Measurements from ENCODE around the gene ARHGAP4.

The ARHGAP4 gene

GRCh38 chrX:153881281-153881680 lies 44.8 kb downstream of the ARHGAP4 start:
- H3K36me3 ChIP-seq (ENCODE audit: control insufficient read depth in 1 of 2, insufficient read depth in 2 of 2, low read length in 2 of 2) = no peaks in the 10 kb centered on the region
- H3K27me3 ChIP-seq (ENCODE audit: control insufficient read depth in 1 of 2, insufficient read depth in 2 of 2, low read length in 2 of 2) = peaks cover 19 to 30% of the 10 kb centered on the region in 2 donors
- no peak overlapping the region for H3K4me3 ChIP-seq (ENCODE audit: low read depth in 1 of 2, low read length in 2 of 2)
- H3K4me1 ChIP-seq (ENCODE audit: control insufficient read depth in 1 of 2, insufficient read depth in 2 of 2, low read length in 2 of 2) = peaks cover 0 to 4% of the 10 kb centered on the region in 2 donors
- no peaks in the 10 kb centered on the region for H3K9me3 ChIP-seq (ENCODE audit: control insufficient read depth in 1 of 2, low read length in 2 of 2)
- H3K27ac ChIP-seq (ENCODE audit: low read depth, low read length) = no peak overlapping the region
- no peak overlapping the region for H3K9ac ChIP-seq (ENCODE audit: low read depth in 1 of 2, low read length in 2 of 2)

GRCh38 chrX:153880440-153880815 lies 45.6 kb downstream of the ARHGAP4 start:
- Histone ChIP-seq H3K4me1 (ENCODE audit: control insufficient read depth in 1 of 2, insufficient read depth in 2 of 2, low read length in 2 of 2) (peaks cover 0 to 4% of the 10 kb centered on the region in 2 donors), H3K36me3 (ENCODE audit: control insufficient read depth in 1 of 2, insufficient read depth in 2 of 2, low read length in 2 of 2) (no peaks in the 10 kb centered on the region), H3K4me3 (ENCODE audit: low read depth in 1 of 2, low read length in 2 of 2) (no peak overlapping the region), H3K9me3 (ENCODE audit: control insufficient read depth in 1 of 2, low read length in 2 of 2) (no peaks in the 10 kb centered on the region), H3K27me3 (ENCODE audit: control insufficient read depth in 1 of 2, insufficient read depth in 2 of 2, low read length in 2 of 2) (peaks cover 18 to 29% of the 10 kb centered on the region in 2 donors), H3K9ac (ENCODE audit: low read depth in 1 of 2, low read length in 2 of 2) (no peak overlapping the region), H3K27ac (ENCODE audit: low read depth, low read length) (no peak overlapping the region)

- Histone ChIP-seq H3K27me3 (ENCODE audit: control insufficient read depth in 1 of 2, insufficient read depth in 2 of 2, low read length in 2 of 2) (peaks cover 12 to 23% of the 10 kb centered on the region in 2 donors), H3K4me1 (ENCODE audit: control insufficient read depth in 1 of 2, insufficient read depth in 2 of 2, low read length in 2 of 2) (no peaks in the 10 kb centered on the region), H3K4me3 (ENCODE audit: low read depth in 1 of 2, low read length in 2 of 2) (no peak overlapping the region), H3K36me3 (ENCODE audit: control insufficient read depth in 1 of 2, insufficient read depth in 2 of 2, low read length in 2 of 2) (no peaks in the 10 kb centered on the region), H3K9ac (ENCODE audit: low read depth in 1 of 2, low read length in 2 of 2) (no peak overlapping the region), H3K27ac (ENCODE audit: low read depth, low read length) (no peak overlapping the region), H3K9me3 (ENCODE audit: control insufficient read depth in 1 of 2, low read length in 2 of 2) (no peaks in the 10 kb centered on the region)
Observed at GRCh38 chrX:153879741-153880439, 46.2 kb downstream of the ARHGAP4 start.

- H3K27ac ChIP-seq (ENCODE audit: low read depth, low read length) = no peak overlapping the region
Observed at GRCh38 chrX:153878969-153879653, 47.0 kb downstream of the ARHGAP4 start.

GRCh38 chrX:153878345-153878744 lies 47.7 kb downstream of the ARHGAP4 start:
- Histone ChIP-seq H3K36me3 (ENCODE audit: control insufficient read depth in 1 of 2, insufficient read depth in 2 of 2, low read length in 2 of 2) (no peaks in the 10 kb centered on the region), H3K27me3 (ENCODE audit: control insufficient read depth in 1 of 2, insufficient read depth in 2 of 2, low read length in 2 of 2) (peaks cover 4 to 11% of the 10 kb centered on the region in 2 donors), H3K9me3 (ENCODE audit: control insufficient read depth in 1 of 2, low read length in 2 of 2) (no peaks in the 10 kb centered on the region), H3K4me1 (ENCODE audit: control insufficient read depth in 1 of 2, insufficient read depth in 2 of 2, low read length in 2 of 2) (no peaks in the 10 kb centered on the region), H3K9ac (ENCODE audit: low read depth in 1 of 2, low read length in 2 of 2) (no peak overlapping the region), H3K27ac (ENCODE audit: low read depth, low read length) (no peak overlapping the region), H3K4me3 (ENCODE audit: low read depth in 1 of 2, low read length in 2 of 2) (no peak overlapping the region)

More at GRCh38 chrX:153878969-153879653, 47.0 kb downstream of the ARHGAP4 start:
- Histone ChIP-seq H3K4me3 (ENCODE audit: low read depth in 1 of 2, low read length in 2 of 2) (no peak overlapping the region), H3K27me3 (ENCODE audit: control insufficient read depth in 1 of 2, insufficient read depth in 2 of 2, low read length in 2 of 2) (peaks cover 8 to 16% of the 10 kb centered on the region in 2 donors), H3K9me3 (ENCODE audit: control insufficient read depth in 1 of 2, low read length in 2 of 2) (no peaks in the 10 kb centered on the region), H3K4me1 (ENCODE audit: control insufficient read depth in 1 of 2, insufficient read depth in 2 of 2, low read length in 2 of 2) (no peaks in the 10 kb centered on the region), H3K36me3 (ENCODE audit: control insufficient read depth in 1 of 2, insufficient read depth in 2 of 2, low read length in 2 of 2) (no peaks in the 10 kb centered on the region), H3K9ac (ENCODE audit: low read depth in 1 of 2, low read length in 2 of 2) (no peak overlapping the region)

GRCh38 chrX:153877571-153878261 lies 48.3 kb downstream of the ARHGAP4 start:
- no peak overlapping the region for H3K4me3 ChIP-seq (ENCODE audit: low read depth in 1 of 2, low read length in 2 of 2)
- no peaks in the 10 kb centered on the region for H3K9me3 ChIP-seq (ENCODE audit: control insufficient read depth in 1 of 2, low read length in 2 of 2)
- H3K36me3 ChIP-seq (ENCODE audit: control insufficient read depth in 1 of 2, insufficient read depth in 2 of 2, low read length in 2 of 2) = no peaks in the 10 kb centered on the region
- H3K27me3 ChIP-seq (ENCODE audit: control insufficient read depth in 1 of 2, insufficient read depth in 2 of 2, low read length in 2 of 2) = peaks cover 4 to 11% of the 10 kb centered on the region in 2 donors
- H3K27ac ChIP-seq (ENCODE audit: low read depth, low read length) = no peak overlapping the region
- no peaks in the 10 kb centered on the region for H3K4me1 ChIP-seq (ENCODE audit: control insufficient read depth in 1 of 2, insufficient read depth in 2 of 2, low read length in 2 of 2)
- H3K9ac ChIP-seq (ENCODE audit: low read depth in 1 of 2, low read length in 2 of 2) = no peak overlapping the region

- no peak overlapping the region for H3K4me3 ChIP-seq (ENCODE audit: low read depth in 1 of 2, low read length in 2 of 2)
- H3K4me1 ChIP-seq (ENCODE audit: control insufficient read depth in 1 of 2, insufficient read depth in 2 of 2, low read length in 2 of 2) = no peaks in the 10 kb centered on the region
- no peak overlapping the region for H3K9ac ChIP-seq (ENCODE audit: low read depth in 1 of 2, low read length in 2 of 2)
- no peak overlapping the region for H3K27ac ChIP-seq (ENCODE audit: low read depth, low read length)
- H3K36me3 ChIP-seq (ENCODE audit: control insufficient read depth in 1 of 2, insufficient read depth in 2 of 2, low read length in 2 of 2) = no peaks in the 10 kb centered on the region
- H3K9me3 ChIP-seq (ENCODE audit: control insufficient read depth in 1 of 2, low read length in 2 of 2) = no peaks in the 10 kb centered on the region
- peaks cover 4 to 11% of the 10 kb centered on the region in 2 donors for H3K27me3 ChIP-seq (ENCODE audit: control insufficient read depth in 1 of 2, insufficient read depth in 2 of 2, low read length in 2 of 2)
Observed at GRCh38 chrX:153876112-153876491, 50.0 kb downstream of the ARHGAP4 start.

- H3K9ac ChIP-seq (ENCODE audit: low read depth in 1 of 2, low read length in 2 of 2) = no peak overlapping the region
- H3K4me1 ChIP-seq (ENCODE audit: control insufficient read depth in 1 of 2, insufficient read depth in 2 of 2, low read length in 2 of 2) = no peaks in the 10 kb centered on the region
- no peak overlapping the region for H3K4me3 ChIP-seq (ENCODE audit: low read depth in 1 of 2, low read length in 2 of 2)
- H3K9me3 ChIP-seq (ENCODE audit: control insufficient read depth in 1 of 2, low read length in 2 of 2) = no peaks in the 10 kb centered on the region
- H3K27me3 ChIP-seq (ENCODE audit: control insufficient read depth in 1 of 2, insufficient read depth in 2 of 2, low read length in 2 of 2) = peaks cover 4 to 11% of the 10 kb centered on the region in 2 donors
- no peak overlapping the region for H3K27ac ChIP-seq (ENCODE audit: low read depth, low read length)
- H3K36me3 ChIP-seq (ENCODE audit: control insufficient read depth in 1 of 2, insufficient read depth in 2 of 2, low read length in 2 of 2) = no peaks in the 10 kb centered on the region
Observed at GRCh38 chrX:153875391-153876111, 50.5 kb downstream of the ARHGAP4 start.

- H3K27me3 ChIP-seq (ENCODE audit: control insufficient read depth in 1 of 2, insufficient read depth in 2 of 2, low read length in 2 of 2) = peaks cover 4 to 11% of the 10 kb centered on the region in 2 donors
- no peak overlapping the region for H3K9ac ChIP-seq (ENCODE audit: low read depth in 1 of 2, low read length in 2 of 2)
- H3K4me3 ChIP-seq (ENCODE audit: low read depth in 1 of 2, low read length in 2 of 2) = no peak overlapping the region
- H3K9me3 ChIP-seq (ENCODE audit: control insufficient read depth in 1 of 2, low read length in 2 of 2) = no peaks in the 10 kb centered on the region
- H3K27ac ChIP-seq (ENCODE audit: low read depth, low read length) = no peak overlapping the region
- no peaks in the 10 kb centered on the region for H3K4me1 ChIP-seq (ENCODE audit: control insufficient read depth in 1 of 2, insufficient read depth in 2 of 2, low read length in 2 of 2)
- no peaks in the 10 kb centered on the region for H3K36me3 ChIP-seq (ENCODE audit: control insufficient read depth in 1 of 2, insufficient read depth in 2 of 2, low read length in 2 of 2)
Observed at GRCh38 chrX:153874366-153875125, 51.5 kb downstream of the ARHGAP4 start.
